Kidney epithelial cell (primary cell): ENCODE measurements around the gene ATXN1. TPM values are rescaled to one million over a fixed set of nuclear protein-coding genes. Genes with fewer than 3 reads are reported as not detected.

ENCODE experiments used
- DNase-seq: peaks from one replicate; pipeline ENCODE4 v3.0.0-alpha.2; 2010; ENCODE audit warnings: low read depth
- H3K27me3 ChIP-seq: 2 replicates; pipeline ENCODE4 v1.6.0; 2011; ENCODE audit warnings: low read length; ENCODE audit not compliant: control insufficient read depth, insufficient read depth
- H3K36me3 ChIP-seq: 2 replicates; pipeline ENCODE4 v1.5.1; 2011; ENCODE audit warnings: low read length; ENCODE audit not compliant: control insufficient read depth, insufficient read depth
- H3K4me3 ChIP-seq: 2 replicates; pipeline ENCODE4 v1.5.1; 2011; ENCODE audit warnings: low read depth, mild to moderate bottlenecking, control low read depth, low read length
- total RNA-seq: library from RNA; depleted of rRNA; stranded (reverse); fragments of >200 nt; gene quantifications from 2 replicates; pipeline ENCODE4 v1.2.3, GENCODE V29; 2015
- TF ChIP-seq, protein P1 (sequence below): IDR thresholded peaks from 2 replicates; pipeline ENCODE4 v1.5.1; 2011; ENCODE audit warnings: mild to moderate bottlenecking, moderate library complexity, low read length, control low read depth, inconsistent platforms; ENCODE audit not compliant: insufficient read depth, poor library complexity, severe bottlenecking

ATXN1 gene
- total RNA-seq, 1 donor from 2014 or later: 12.5 TPM

DNA sequence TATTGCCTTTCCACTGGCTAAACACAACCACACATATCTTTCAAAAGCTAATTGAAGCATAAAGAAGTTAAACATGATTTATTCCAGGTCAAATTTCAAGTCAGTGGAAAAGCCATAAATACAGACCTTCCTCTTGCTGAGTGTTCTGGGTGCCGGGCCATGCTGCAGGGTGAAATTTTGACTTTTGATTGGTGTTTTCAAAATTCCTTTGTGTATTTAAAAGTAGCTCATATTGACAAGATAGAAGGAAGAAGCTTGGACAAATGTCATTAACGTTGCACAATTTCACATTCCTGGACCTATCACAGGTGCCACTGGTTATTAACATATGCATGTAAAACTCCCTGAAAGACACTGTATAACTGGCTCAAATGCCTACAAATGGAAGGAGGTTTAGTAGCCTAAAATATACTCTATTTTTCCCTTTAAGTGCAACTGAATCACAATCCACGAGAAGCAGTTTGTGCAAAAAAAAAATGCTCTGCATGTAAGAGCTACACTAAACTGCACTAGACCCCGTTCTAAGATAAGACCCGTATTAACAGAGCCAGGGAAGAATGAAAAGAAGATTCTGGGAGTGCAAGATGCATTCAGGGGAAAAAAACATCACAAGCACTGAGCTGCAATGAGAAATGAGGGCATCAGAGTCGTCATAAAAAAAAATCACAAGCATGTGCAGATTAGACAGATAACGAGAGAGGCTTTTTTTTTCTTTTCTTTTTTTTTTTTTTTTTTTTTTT lies 30.4 kb downstream of the ATXN1 start:
- Histone ChIP-seq H3K4me3 (no peak overlapping the region), H3K27me3 (no peaks in the 10 kb centered on the region), H3K36me3 (no peaks in the 10 kb centered on the region)
- DNase-seq: no peak
- TF ChIP-seq, protein P1, sequence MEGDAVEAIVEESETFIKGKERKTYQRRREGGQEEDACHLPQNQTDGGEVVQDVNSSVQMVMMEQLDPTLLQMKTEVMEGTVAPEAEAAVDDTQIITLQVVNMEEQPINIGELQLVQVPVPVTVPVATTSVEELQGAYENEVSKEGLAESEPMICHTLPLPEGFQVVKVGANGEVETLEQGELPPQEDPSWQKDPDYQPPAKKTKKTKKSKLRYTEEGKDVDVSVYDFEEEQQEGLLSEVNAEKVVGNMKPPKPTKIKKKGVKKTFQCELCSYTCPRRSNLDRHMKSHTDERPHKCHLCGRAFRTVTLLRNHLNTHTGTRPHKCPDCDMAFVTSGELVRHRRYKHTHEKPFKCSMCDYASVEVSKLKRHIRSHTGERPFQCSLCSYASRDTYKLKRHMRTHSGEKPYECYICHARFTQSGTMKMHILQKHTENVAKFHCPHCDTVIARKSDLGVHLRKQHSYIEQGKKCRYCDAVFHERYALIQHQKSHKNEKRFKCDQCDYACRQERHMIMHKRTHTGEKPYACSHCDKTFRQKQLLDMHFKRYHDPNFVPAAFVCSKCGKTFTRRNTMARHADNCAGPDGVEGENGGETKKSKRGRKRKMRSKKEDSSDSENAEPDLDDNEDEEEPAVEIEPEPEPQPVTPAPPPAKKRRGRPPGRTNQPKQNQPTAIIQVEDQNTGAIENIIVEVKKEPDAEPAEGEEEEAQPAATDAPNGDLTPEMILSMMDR: no peak

DNA sequence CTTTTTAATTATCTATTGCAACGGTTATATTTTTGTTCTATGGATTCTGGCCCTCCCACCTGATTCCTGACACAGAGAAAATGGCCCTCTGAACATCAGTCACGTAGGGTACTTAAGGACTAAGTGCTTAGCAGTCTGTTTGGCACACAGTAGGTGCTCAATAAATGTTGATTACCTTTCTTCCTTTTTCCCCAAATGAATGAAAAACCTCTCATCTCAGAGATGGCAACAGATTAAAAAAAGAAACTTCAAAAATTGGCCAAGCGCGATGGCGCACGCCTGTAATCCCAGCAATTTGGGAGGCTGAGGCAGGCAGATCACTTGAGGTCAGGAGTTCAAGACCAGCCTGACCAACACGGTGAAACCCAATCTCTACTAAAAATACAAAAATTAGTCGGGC lies 31.5 kb downstream of the ATXN1 start:
- TF ChIP-seq, protein P1: no peak
- no peak overlapping the region for H3K4me3 ChIP-seq
- no peaks in the 10 kb centered on the region for H3K36me3 ChIP-seq
- DNase-seq: no peak
- H3K27me3 ChIP-seq: no peaks in the 10 kb centered on the region

DNA sequence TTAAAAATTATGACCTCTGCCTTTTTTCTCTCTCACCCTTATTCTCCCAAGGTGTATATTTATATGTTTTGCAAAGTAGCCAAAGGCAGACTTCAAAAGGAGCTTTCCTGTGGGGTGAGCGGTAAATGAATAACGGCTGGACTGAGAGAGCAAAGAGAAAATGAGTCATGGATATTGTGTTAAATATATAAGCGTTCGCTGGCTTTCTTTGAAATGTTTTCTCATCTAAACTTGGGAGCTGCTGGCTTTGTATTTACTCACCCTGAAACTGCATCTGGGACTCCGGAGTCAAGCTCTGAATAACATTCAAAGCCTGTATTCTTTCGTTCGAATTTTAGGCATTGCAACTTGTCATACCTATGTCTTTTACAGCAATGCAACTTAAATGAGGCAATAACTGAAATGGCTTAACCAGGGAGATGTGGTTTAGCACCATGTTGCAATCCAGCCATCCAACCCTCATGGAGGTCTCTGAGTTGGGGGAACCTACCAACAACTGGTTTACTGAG lies 32.0 kb downstream of the ATXN1 start:
- Histone ChIP-seq H3K36me3 (no peaks in the 10 kb centered on the region), H3K27me3 (no peaks in the 10 kb centered on the region), H3K4me3 (no peak overlapping the region)
- DNase-seq: peak; percentile 64
- TF ChIP-seq, protein P1: no peak

DNA sequence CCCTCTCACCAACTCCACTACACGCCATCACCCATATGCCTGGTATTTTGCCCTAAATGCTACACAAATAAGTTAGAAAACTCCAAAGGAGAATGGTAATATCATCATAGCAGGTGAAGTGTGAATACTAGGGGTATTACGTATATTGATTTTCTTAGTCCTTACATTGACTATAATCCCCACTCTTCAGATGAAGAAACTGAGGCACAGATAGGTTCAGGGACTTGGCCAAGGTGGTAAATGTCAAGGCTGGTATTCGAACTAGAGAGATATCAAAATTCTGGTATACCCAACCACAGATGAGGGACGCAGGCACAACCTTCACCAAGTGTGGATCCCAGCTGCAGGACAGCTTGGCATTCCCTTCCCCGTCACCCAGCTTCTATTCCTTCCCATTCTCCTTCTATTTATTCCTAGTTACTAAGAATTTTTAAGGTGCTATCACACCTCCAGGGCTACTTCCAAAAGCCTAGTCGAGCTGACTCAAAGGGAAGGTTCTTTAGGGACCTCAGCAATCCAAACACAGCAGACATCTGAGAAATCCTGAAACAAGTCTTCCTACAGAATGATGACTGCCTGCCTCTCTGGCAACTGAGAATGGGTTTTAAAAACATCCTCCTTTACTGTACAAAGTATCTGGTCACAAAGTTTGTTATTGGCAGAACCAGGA lies 32.6 kb downstream of the ATXN1 start:
- TF ChIP-seq, protein P1: no peak
- H3K27me3 ChIP-seq: no peaks in the 10 kb centered on the region
- no peak overlapping the region for H3K4me3 ChIP-seq

DNA sequence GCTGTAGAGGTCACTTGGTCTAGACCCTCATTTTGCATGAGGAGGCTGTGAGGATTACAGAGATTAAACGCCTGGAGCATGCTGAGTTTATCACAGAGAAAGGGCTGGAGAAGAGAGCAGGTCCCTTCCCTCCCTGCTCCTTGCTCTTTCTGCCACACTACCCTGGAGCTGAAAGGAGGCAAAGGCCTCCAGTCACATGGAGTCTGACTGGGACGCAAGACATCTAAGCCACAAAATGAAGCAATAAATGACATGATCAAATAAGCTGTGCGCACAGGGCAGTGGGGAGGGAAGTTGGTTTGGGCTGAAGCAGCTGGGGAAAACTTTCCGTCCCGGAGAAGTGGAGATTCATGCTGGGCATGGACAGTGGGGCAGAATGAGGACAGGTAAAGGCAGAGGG lies 33.3 kb downstream of the ATXN1 start:
- DNase-seq: no peak

More for the DNA sequence above, 32.6 kb downstream of the ATXN1 start:
- DNase-seq: no peak
- H3K36me3 ChIP-seq: no peaks in the 10 kb centered on the region

More for the DNA sequence above, 33.3 kb downstream of the ATXN1 start:
- Histone ChIP-seq H3K4me3 (no peak overlapping the region), H3K36me3 (no peaks in the 10 kb centered on the region), H3K27me3 (no peaks in the 10 kb centered on the region)
- TF ChIP-seq, protein P1: no peak
